ENCODE data around the gene TMEM200A. TPM values are rescaled to one million over a fixed set of nuclear protein-coding genes. Genes with fewer than 3 reads are reported as not detected.

Gene TMEM200A
- polyA plus RNA-seq, 1 donor: 10.9 TPM

DNA sequence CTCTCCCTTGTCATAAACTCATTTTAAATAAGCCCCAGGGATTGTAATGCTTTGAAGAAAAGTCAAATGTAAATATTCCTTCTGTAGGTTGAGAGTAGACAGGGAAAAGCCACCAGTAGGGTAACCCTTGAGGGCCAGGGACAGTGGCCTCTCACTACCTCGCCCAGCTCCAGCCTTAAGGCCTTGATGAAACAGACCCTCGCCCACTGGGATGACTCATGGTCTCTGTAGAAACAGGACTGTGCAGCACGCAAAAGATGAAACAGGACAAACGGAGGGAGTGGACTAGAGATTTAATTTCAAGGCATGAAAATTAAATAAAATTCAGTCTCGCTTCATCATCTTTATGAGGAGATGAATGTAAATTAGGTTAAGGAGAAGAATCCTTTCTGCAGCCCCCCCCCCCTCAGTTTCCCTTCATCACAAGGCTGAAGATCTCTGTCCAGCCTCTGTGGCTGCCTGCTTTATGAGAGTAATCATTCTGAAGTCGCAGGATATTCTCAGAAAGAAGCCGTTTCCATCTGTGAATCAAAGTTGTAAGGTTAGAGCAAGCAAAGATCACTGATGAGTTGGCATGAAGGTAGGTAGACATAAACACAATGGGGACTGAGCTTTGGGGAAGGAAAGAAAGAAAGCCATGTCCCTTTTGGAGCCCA lies 60.4 kb downstream of the TMEM200A start:
- no peak for DNase-seq

DNA sequence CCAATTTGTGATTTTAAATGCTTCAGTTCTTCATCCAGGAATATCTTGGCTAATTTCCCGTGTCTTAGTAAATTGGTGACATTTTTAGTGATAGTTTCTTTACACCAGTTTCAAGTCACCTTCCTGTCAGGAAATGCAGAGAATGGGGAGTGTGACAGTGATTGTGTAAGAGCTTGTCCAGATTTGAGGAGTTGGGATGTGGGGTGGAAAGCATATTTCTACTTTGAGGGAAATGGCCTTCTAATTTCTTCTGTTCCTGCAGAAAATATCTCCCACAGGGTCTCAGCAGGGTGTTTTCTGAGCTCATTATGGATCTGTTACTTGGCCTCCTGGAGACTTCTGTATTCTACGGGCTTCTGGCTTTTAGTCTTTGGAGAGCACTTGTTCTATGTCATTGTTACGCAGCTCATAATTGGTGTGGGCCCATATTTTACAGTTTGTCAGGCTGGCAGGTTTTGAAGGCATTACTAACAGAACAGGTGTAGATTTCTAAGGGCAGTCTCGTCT lies 65.6 kb downstream of the TMEM200A start:
- DNase-seq: no peak

DNA sequence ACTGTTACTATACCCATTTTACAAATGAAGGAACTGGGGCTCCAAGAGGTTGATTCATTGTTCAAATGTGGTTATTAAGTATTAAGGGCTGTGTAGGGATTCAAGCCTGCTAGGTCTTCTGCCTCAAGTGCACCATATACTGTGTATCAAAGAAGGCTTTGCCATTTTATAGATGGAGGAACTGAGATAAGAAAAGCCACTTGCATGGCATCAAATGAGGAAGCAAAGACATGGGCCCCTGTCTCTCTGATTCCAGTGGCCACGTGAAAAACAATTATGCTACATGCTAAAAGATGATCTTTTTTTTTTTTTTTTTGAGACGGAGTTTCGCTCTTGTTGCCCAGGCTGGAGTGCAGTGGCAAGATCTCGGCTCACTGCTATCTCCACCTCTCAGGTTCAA lies 67.0 kb downstream of the TMEM200A start:
- no peak for DNase-seq

DNA sequence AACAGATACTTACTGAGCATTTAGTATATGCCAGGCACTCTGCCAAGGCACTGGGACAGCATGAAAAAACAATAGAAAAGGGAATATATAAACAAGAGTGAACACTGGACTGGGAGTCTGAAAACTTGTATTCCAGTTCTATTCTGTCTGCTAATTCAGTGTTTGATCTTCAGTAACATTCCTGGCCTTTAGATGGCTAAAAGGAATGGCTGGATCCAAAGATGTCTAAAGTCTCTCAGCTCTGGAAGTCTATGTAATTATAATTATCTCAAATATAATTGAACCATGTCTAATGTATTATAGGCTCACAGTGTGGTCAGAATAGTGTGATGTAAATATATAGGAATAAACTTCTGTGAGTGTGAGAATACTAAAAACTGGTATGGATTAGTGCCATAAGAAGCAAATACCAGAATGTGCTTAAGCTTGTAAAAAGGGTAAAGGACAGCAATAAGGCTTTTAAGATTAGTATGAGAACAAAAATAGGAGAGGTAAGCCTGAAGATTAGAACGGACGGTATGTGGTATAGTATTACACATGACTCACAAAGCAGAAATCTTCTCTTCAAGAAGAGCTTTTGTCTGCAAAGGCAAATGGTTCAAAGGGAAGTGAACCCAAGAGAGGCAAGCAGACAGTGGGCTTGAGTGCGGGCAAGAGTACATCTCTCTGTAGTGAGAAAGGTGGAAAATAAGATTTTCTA lies 68.5 kb downstream of the TMEM200A start:
- no peak for DNase-seq

- no peak for DNase-seq
Observed at GRCh38 chr6:130435181-130435580, 69.4 kb downstream of the TMEM200A start.

GRCh38 chr6:130437961-130438360 lies 72.1 kb downstream of the TMEM200A start:
- no peak for DNase-seq

DNA sequence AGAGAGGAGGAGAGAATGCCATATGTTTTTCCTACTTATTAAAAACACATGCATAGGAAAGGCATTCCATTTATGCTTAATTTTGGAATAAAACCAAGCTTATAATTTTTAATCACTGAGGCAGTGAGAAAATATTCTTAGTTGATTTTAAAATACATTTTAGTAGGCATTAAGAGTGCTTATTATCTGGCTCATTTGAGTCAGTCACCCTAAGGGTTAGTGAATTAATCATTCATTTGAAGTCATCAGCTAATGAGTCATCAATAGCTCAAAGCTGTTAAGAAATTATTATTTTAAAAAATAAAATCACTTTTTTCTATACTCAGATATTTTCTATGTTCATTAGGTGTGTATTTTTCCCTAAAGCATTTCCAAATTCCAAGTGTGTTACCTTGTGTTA lies 81.6 kb downstream of the TMEM200A start:
- no peak for DNase-seq

DNA sequence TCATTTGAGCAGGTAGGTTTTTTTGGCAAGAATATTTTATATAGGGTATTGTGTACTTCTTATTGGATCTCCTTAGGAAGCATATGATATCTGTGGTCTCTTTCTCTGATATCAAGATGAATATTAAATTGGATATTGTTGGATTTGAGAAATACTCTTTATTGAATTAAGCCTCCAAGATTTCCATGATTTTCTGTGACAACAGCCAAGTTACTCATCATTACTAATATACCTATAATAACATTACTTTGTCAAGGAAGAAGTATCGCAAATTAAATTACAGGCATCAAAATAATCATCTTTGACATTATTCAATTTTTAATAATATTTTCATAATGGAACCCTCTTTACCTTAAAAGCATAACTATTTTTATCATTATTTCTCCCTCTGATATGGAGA lies 86.5 kb downstream of the TMEM200A start:
- no peak for DNase-seq

DNA sequence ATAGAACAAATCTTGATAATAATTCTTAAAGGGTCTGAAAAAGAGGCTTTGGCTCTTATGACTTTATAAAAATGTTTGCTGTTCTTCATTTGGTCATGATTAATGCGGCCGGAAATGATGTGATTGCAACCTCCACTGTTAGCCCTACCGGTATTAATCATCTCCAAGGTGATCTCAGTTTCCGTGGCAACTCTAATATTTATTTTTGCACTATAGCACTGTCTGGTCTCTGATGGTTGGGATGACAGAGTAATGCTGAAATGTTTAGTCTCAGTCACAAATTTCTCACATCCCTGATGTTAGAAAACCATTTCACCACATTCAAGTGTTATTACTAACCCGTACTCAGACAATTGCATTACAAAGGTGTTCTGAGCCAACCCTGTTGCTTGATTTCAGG lies 87.4 kb downstream of the TMEM200A start:
- no peak for DNase-seq

DNA sequence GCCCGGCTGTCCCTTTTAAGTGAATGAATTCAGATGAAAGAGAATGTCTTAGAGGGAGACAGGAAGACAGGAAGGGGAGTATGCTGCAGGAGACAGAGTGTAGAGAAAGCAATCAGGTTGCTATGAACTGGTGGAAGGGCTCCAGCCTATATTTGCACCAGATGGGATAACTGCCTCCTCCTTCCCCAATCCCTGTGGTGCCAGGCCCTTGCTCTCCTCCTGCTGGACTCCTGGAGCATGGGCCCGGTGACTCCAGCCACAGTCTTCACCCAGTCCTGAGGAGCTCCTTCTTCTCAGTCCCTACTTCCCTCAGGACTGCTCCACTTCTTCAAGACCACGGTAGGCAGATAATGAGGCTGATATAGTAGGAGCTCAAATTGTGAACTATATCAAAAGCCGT lies 91.8 kb downstream of the TMEM200A start:
- no peak for DNase-seq

DNA sequence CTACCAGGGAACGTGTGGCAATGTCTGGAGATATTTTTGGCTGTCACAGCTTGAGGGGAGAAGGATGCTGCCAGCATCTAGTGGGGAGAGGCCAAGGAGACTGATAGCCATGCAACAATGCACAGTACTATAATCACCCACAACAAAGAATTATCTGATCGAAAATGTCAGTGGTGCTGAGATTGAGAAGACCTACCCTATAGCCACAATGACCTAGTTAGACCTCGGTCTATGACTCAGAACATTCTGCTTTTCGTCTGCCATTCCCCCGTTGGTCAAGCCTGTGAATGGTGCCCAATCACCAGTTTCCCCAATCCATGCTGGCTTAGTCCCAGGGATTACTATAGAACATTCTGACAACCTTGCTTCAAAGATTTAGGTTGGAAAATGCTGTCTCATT lies 93.5 kb downstream of the TMEM200A start:
- no peak for DNase-seq

GRCh38 chr6:130460934-130461333 lies 95.1 kb downstream of the TMEM200A start:
- DNase-seq: no peak

DNA sequence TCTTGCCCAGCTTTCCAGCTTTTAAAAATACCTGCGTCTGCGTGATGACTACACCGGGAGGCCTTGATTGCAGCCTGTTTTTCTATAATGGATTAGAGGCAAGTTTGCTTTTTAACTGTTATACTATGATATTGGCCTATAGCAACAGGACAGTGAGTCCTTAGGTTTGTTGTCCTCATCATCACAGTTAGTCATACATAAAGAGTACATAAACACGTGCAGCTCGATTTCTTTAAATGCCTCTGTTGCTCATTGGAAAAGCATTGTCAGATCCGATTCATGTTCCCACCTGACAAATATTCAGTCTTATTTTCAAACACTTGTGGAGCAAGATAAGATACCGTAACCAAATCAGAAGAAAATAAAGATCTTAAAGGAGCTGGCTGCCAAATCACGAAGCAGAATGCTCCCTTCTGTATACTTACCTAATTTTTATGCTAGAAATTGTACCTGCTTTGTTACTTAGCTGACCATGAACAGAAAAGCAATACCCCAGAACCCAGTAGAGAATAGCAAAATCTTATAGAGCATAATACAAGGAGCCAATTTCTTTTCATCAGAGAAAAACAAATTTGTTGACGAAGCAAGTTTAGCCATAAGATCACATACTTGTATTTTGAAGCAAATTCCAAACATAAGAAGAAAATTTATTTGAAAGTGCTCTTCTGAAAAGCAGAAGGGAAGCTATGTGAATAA lies 100.4 kb downstream of the TMEM200A start:
- no peak for DNase-seq

- no peak for DNase-seq
Observed at GRCh38 chr6:130466748-130467061, 100.9 kb downstream of the TMEM200A start.

GRCh38 chr6:130467146-130468050 lies 101.6 kb downstream of the TMEM200A start:
- no peak for DNase-seq

DNA sequence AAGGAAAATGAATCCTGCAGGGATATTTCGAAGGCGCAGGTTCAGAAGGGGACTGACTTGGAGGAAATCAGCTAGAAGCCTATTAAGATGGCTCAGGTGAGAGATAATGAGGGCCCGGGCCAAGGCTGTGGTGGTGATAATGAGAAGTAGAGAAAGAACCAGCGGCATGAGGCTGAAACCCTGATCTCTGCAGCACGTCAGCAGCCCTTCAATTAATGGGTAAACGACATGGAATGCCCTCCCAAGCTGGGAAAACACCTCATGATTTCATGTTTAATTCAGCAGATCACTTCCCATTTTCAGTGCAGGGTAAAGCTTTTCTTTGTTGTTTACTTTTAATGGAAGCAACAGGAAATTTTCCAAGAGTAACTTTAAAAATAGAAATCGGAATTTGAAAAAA lies 104.9 kb downstream of the TMEM200A start:
- DNase-seq: no peak

GRCh38 chr6:130473886-130474285 lies 108.1 kb downstream of the TMEM200A start:
- no peak for DNase-seq

DNA sequence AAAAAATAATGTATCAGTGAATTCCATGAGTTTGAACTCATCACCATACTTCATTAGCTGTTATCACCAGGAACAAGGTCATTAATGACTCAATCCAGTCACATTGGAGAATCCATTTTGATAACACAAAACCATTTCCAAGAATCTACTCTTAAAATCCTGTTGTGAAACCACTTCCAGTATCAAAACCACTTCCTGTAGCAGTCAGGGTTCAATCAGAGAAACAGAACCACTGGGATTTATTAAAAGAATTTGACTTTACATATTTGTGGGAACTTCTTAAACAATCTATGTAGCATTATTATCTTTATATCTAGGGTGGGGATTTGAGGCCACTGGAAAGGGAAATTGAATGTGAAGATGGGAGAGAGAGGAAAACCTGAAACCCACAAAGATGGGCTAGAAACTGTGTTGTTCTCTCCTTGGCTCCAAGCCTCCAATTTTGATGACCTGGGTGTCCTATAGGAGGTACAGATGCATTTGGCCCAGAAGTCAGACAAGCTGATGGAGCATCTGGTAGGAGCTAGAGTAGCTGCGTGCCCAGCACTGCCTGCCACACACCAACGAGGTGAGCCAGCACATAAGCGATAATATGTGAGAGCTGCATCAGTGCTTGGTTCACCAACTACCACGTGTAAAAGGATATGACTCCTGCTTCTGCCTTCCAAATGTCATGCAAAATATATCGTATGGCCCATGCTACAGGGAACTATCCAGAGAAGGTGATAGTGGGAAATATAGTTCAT lies 117.0 kb downstream of the TMEM200A start:
- no peak for DNase-seq

DNA sequence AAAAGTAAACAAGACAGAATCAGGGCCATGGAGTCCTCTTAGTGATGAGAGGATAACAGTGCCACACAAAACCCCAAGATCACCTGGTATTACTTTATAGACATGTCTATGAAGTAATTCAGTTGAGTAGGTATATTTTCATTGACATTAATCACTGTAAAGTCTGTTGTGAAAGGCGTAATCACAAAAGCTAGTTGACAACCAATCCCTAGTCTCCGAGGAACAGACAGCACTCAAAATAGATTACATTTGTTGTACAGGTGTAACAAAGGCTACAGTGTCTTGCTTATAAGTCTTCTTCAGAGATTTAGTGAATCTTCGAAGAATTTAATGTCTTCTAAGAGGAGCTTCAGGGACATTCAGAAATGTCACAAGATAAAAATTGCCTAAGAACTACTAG lies 120.1 kb downstream of the TMEM200A start:
- no peak for DNase-seq

GRCh38 chr6:130486417-130486816 lies 120.6 kb downstream of the TMEM200A start:
- DNase-seq: no peak

DNA sequence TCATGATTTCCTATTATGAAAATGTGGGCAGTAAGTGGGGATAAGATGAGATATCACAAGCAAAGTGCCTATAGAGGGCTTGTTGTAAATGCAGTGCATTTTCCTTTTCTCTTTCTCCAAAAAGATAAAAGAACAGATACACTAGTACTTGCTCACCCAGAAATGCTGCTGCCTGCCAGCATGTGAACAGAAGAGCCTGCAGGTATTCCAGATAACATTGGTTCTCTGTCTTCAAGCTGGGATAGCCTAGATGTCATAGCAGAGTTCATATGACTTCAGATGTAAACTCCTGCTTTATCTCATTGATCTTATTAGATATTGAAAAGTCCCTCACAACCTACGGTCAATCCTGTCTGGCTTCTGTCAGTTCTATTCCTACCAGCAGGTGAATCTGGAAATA lies 123.7 kb downstream of the TMEM200A start:
- DNase-seq: no peak

All from hindlimb muscle (tissue), 1 donor.